ENCODE results near the gene SYPL2.

Gene SYPL2

DNA sequence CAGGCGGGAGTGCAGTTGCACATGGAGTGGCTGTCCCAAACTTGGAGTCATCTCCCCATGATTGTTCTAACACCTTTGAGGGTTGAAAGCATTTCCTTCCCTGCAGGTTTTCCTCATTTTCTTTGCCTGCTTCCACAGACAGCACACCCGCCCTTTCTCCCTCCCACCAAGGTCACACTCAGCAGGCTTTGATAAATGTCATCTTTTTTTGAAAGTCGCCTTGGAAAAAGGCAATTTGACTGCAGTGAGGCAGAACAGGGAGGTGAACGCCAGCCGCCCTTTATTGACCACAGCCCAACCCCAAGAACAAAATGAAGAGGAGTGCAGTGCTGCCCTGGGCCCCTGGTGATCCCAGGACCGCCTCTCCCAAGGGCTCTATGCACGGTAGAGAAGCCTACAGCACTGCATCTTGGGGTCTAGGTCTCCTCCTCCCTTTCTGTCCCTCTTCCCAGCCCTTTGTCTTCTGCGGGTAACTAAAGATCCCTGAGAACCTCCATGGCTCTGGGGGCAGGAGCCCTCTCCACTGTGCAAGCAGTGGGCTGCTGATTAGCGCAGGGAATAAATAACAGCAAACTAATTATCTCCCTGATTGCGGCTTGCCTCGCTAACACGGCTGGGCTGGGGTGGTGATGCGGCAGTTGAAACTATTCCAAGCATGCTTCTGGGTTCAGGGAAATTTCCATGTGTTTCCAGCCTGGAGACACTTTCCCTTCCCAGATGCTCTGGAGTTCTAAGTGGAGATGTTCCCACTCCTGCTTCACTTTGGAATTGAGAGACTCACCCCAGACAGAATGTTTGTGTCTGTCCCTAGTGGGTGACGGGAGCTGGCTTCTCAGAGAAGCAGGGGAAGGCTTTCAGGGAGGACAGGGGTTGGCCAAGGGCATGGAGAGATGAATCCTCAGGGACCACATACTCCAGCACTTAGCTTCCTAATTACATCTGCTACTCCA, 54.9 kb downstream of the SYPL2 start:
- no peak for DNase-seq

DNA sequence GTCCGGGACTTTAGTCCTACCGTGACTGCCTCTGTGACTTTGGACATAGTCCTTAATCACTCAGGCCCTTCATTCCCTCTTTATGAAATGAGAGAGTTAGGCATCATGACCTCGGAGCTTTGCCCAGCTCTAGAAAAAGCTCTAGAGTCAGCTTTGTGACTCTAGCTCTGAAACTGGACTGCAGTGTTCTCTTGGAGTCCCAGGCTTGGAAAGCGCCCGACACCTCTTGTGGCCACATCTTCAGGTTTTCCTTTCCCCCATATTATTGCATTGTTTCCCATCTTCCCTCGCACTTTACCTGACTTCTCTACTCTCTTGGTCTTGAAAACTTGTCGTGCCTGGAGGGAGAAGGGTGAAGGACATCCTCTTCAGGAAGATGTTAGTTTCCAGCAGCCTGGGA, 55.7 kb downstream of the SYPL2 start:
- no peak for DNase-seq

DNA sequence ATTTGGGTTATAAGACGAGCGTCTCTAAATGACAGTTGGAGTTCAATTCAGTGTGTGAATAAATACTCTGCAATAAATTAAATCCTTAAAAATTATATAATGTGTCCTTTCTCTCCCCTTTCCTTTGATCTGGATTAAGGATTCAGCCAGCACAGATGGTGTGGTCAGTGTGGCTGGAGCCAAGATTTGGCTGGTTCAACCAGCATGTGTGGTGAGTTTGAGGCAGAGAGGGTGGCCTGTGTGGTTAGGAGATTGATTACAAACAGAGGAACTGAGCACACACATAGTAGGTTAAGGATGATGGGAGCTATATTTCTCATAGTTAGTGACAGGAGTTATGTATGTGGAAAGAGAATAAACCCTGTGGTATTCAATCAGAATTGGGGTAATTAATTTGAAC, 57.4 kb downstream of the SYPL2 start:
- no peak for DNase-seq

DNA sequence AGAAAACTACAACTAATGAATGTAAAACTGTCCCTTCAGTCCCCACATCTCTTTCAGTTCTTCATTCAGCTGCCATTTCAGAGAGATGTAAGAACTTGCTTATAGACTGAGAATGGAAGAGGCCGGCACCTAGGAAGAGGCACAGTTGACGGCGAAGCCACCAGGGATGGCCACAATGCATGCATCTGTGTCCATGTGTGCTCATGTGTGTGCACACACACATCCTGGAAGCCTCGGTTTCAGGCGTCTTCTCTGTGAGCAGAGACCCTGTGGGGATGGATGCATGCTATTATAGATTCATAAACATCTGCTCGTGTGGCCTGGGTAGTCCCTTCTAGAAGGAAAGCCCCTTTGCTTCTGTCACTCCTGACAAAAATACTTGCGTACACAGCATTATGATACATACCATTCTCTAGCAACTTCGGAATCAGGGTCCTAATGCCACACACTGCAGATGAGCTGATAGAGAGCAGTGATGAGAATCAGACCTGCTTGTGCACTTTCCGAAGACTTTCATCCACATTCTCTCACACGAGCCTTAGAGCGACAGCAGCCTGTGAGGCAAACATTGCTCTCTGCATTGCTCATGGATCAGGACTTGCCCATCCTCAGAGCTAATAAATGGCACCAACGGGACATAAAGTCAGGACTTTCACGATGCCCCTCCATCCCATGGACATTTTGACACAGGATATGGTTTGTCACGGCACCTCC, 60.9 kb downstream of the SYPL2 start:
- DNase-seq = no peak

DNA sequence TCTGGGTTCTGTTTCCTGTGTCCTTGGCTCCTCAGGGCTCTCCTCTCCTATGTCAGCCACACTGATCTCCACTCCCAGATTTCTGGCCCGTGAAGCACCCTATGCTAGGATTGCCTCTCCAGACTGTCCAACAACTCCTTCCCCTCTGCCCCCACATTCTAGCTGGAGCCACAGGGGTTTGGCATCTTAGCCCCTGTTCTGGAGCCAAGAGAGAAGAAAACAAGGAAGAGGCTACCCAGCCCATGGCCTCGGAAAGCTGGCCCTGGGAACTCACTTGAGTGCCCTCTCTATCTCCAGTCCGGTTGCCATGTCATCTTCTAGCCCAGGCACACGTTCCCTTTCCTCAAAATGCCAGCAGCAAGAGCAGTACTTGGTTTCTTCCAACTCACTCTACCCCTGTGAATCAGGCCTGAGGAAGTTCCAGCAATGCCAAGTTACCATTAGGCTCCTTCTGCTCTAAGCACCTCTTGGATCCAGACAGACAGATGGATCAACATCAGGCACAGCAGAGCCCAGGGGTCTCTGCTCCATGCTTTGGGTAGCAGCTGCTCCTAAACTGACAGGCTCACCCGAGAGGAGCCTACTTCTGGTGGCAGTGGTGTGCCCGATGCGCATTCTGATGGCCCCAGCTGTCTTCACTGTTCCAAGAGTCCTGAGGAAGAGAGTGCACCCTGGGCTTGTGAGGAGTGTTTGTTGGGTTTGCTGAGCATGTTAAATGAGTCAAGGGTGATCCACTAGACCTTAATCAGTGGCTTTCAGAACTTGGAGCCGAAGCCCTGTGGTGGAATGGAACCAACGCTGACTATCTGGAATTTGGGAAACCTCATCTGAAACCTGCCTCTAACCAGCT, 61.7 kb downstream of the SYPL2 start:
- no peak for DNase-seq

DNA sequence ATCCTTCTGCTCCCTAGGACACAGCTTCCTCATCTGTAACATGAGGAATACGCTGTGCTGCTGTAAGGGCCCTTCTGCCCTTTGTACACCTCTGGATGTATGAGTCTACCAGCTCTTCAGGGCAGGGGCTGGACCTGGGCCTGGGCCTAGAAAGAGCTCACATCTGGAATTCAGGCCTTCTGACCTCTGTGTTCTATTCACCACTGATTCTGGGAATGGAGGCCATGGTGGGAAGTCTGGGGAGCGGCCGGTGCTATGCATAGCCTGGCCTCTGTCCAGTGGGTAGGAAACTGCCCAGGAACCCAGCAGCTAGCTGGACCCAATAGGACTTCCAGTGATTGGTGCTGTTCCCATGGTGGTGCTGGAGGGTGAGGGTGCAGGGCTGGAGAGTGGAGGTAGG, 62.4 kb downstream of the SYPL2 start:
- no peak for DNase-seq

DNA sequence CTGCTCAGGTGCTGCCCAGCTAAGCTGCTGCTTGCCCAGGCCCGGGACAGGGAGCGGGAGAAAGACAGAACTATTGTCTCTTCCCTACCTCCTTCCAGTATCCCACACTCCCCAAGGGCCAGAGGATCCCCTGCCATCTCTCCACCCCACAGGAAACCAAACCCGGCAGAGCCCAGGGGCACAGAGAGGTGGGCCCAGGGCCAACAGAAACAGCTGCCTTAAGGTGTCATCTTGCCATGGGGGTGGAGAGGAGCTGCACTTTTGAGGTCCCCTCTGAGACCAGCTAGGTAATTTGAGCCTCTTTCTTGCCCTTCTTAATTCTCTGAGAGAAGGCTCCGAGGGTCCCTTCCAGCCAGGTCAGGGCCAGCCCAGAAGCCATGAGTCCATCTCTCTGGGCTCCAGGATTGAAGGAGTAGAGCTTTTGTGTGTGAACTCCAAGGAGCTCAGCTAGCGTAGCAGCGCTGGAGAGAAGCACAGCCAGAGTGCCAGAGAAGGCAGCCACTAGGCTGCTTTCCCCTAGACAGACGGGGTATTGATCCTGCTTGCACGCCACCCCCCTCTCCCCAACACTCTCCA, 63.6 kb downstream of the SYPL2 start:
- no peak for DNase-seq

DNA sequence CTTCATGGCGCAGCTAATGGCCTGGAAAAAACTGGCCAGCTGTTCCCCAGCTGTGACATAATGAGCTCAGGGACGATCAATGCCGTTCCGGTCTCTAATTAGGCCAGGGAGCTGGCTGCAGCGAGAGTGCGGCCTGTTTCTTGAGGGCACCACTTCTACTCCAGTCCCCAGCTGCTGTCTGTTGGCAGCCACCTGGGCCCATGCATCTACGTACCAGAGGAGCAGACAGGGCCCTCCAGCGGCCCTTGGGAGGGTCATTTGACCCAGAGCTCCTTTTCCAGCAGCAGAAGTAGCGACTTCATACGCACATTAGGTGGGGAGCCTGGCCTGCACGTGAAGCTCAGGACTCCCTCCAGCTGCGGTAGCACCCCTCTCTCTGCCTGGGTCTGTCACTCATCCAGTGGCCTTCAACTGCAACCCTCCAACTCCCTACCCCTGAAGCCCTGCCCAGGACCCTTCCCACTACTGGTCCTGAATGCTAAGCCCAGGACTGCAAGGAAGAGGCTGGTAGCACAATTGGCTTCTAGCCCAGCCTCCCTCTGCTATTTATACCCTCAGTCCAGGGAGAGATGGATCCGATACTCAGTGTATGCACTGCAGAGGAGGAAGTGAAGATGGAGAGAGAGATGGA, 64.2 kb downstream of the SYPL2 start:
- DNase-seq = no peak

DNA sequence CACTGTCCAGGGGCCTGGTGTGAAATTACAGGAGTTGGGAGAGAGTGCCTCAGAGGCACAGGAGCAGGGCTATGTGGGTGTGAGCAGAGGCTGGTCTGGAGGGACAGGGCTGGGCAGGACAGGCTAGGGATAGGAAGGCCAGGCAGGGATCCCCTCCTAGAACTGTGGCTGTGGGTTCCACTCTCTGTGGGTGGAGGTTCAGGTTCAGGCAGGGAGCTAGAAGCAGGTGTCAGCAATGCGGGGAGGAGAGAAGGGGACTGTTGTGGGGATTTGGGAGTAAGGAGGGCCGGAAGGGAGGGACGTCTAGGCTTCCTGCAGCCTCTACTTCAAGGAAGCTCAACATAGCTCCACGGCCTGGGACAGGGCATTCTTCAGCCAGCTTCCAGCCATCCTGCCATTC, 65.0 kb downstream of the SYPL2 start:
- DNase-seq = no peak

Measured in activated gamma-delta T cell treated with Interleukin-2 at 50 U/mL for 16 hours (primary cell).